GM21717 (cell line): ENCODE data around the gene ZNF280B.
"Not testable (repeated sequence)": the region's sequence is repeated elsewhere in the genome, so short reads cannot be mapped to it uniquely, and the experiment has no call there.

Source experiments
- ATAC-seq: cut with Tn5 transposase; IDR thresholded peaks from one replicate; pipeline ENCODE4 v1.9.1; 2021; ENCODE audit warnings: mild to moderate bottlenecking, moderate library complexity; ENCODE audit not compliant: unreplicated experiment

ZNF280B gene

DNA sequence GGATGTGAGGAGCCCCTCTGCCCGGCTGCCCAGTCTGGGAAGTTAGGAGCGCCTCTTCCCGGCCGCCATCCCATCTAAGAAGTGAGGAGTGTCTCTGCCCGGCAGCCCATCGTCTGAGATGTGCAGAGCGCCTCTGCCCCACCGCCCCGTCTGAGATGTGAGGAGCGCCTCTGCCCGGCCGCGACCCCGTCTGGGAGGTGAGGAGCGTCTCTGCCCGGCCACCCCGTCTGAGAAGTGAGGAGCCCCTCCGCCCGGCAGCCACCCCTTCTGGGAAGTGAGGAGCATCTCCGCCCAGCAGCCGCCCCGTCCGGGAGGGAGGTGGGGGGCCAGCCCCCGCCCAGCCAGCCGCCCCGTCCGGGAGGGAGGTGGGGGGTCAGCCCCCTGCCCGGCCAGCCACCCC is 66.9 kb downstream of the ZNF280B start:
- ATAC-seq, result not testable (repeated sequence)

DNA sequence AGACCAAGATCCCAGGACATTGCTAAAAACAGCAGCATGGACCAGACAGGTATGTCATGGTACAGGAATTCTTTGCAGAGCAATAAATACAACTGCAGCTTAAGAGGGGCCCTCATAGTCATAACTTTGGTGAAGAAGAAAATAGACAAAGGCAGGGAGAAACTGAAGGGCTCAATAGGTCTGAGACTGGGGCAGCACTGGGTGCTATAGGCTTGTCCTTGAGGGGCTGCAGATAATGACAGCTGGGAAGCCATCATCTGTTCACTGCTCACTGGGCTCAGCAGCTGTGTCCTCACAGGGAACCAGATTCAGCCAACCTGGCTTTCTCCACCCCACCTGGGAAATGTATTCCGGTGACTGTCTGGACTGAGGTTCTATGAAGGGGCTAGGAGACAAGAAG is 68.4 kb downstream of the ZNF280B start:
- ATAC-seq, result no peak
